DMS114 treated with DMSO at 0.1 percent for 48 hours (cell line): Measurements from ENCODE around the gene CD180.

Experiments
- DNase-seq: peaks from one replicate; lab custom pipeline; 2025; ENCODE audit not compliant: unreplicated experiment; lab: John Stamatoyannopoulos, UW

Gene CD180

DNA sequence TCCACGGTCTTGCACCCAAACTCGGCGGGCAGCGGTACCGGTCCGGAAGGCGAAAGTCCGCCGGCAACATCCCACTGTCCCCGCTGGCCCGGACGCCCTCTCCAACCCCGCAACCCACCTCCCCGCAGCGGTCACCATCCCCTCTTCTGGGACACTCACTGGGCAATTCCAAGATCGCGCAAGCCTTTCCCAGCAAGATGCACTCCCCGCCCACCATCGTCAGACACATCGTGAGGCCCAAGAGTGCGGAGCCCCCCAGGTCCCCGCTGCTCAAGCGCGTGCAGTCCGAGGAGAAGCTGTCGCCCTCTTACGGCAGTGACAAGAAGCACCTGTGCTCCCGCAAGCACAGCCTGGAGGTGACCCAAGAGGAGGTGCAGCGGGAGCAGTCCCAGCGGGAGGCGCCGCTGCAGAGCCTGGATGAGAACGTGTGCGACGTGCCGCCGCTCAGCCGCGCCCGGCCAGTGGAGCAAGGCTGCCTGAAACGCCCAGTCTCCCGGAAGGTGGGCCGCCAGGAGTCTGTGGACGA is 33.3 kb downstream of the CD180 start:
- no peak for DNase-seq

DNA sequence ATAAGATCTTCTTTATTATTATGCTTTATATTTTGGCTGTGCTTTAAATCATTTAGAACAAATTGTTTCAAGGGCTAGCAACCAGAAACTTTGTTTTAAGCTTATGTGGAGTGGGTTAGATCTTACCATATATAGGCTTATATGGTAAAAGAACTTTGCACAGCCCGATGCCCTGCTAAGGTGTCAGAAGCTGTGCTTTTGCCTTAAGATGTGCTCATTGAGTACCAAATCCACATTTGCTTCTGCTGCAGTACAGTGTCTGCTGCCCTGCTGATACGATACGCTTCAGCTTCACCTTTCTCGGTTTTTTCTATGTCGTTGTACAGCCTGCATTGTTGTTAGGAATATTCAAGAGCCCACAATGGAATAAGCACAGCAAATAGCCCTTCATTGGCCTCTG is 34.8 kb downstream of the CD180 start:
- no peak for DNase-seq

DNA sequence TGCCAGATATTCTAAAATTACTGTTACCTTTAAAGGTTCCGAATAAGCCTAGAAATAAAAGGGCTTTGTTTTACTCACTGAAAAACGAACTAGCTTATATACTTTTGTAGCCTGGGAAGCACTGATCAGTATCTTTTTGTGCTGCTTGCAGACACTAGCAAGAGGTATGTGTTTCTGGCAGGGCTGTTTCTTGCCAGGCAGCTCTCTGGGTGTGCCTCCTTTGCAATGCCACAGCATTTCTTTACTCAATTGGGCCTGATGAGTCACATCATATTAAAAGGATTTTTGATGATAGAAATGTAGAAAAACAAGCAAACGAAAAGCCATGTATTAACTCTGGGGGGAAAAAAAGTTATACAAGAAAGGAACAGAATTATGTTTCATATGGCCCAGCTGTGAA is 35.6 kb downstream of the CD180 start:
- no peak for DNase-seq

DNA sequence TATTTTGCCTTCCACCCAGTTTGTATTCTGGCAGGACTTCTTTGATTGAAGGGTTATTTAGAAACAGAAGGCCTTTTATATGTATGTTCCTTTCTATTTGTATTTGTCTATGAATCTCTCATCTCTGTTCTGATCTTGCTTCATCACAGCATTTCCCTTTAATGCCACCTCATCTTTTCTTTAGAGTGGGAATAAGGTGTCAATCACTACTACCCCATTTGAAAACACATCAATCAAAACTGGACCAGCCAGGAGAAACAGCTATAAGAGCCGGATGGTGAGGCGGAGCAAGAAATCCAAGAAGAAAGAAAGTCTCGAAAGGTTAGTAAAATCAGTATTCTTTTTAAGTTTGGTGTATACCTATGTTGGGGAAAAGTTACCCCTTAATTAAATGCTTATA is 36.3 kb downstream of the CD180 start:
- no peak for DNase-seq

DNA sequence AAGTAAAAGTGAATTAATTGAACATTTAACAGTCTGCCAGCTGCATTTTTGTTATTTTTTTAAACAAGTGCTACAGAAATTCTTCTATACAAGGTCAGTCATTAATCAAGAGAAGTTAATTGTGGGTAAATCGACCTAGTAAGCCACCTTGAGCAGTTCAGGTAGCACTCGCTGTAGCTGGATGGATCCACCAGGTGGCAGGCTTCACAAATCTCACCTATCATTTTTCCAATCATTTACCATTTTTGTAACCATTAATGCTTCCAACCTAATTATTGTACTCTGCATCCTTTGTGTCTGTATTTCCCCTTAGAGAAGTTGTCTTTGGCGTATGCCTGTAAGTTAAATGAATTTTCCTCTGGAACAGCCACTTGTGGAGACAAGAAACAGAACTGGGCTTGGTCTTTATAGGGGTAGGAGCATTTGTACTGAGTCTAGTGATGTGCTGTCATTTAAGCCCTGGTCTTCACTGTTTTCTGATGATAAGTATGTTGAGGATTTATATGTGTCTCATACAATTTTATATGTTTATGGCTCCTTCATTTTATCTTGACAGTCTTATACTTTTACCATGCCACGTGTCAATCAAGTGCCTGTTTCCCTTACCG is 39.5 kb downstream of the CD180 start:
- no peak for DNase-seq

DNA sequence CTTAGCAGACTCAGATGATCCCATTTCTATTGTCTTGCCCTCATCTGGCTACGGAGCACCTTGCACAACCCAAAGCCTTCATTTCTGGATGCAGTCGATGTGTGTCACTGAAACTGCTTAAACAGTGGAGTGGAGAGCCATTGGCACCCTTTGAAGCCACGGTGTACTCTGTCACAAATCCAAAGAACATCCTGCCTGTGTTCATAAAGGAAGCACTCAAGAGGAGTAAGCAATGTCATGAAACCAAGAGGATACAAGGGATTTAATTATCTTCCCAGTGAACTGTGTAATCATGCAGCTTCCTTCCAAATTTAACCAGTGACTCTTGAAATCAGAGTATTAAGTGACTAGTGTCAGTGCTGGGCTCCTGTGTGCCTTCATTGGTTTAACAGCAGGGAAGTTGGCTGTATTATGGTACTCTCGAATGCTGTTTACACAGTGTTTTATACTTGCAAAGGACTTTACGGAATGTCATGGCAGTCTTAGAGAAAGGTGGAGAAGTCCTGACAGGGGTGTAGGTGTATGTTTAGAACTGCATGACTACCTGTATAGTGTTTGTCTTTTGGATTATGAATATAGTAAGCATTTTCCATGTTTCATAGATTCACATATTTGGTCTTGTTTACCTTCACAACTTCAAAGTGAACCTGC is 41.9 kb downstream of the CD180 start:
- DNase-seq = no peak

DNA sequence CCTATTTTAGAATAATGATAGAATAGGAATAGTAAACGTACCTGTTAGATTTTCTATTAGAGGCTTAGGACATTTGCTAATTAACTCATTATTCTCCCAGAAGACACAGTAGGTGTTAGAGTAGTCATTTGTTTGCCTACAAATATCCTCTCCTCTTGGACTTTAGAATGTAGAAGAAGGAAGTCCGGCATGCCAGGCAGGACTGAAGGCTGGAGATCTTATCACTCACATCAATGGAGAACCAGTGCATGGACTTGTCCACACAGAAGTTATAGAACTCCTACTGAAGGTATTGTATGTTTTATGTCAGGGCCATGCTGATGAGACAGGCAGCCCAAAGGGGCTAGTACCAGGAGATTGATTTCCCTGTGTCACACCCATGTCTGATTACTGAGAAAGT is 43.3 kb downstream of the CD180 start:
- DNase-seq = no peak

DNA sequence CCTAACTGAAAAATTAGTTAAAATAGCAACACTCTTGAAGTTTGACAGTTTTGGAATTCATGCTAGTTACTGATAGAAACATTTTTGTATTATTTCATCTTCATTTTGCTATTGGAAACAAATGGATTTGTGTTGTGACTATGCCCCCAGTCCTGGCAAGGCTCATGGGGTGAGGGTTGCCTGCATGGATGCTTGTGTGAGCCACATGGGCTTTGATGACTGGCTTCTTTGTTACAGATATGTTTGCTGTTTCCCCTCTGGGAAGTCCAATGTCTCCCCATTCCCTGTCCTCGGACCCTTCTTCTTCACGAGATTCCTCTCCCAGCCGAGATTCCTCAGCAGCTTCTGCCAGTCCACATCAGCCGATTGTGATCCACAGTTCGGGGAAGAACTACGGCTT is 44.2 kb downstream of the CD180 start:
- DNase-seq = no peak

DNA sequence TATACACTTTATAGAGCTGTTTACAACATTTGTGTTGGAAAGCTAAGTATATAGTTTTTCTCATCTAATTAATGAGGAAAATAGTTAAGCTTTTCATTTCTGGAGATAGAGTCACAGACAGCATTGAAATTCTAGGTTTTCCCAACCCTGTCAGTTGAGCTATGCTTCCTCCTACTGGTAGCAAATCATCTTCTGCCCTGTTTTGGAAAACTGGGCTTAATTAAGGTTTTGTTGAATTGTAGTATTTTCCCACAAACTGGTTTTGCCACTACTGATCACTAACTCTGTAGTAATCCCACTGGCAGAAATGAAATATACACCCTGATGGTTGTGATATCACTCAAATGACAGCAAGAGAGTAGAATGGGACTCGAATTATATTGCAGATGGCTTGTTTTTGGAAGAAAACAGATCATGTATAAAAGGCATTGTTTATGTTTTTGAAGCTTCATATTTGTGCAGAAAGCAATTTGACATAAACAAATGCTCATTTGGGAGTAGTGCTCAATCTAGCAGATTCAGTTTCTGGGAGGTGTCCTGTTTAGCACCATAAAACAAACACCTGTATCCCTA is 46.6 kb downstream of the CD180 start:
- no peak for DNase-seq

DNA sequence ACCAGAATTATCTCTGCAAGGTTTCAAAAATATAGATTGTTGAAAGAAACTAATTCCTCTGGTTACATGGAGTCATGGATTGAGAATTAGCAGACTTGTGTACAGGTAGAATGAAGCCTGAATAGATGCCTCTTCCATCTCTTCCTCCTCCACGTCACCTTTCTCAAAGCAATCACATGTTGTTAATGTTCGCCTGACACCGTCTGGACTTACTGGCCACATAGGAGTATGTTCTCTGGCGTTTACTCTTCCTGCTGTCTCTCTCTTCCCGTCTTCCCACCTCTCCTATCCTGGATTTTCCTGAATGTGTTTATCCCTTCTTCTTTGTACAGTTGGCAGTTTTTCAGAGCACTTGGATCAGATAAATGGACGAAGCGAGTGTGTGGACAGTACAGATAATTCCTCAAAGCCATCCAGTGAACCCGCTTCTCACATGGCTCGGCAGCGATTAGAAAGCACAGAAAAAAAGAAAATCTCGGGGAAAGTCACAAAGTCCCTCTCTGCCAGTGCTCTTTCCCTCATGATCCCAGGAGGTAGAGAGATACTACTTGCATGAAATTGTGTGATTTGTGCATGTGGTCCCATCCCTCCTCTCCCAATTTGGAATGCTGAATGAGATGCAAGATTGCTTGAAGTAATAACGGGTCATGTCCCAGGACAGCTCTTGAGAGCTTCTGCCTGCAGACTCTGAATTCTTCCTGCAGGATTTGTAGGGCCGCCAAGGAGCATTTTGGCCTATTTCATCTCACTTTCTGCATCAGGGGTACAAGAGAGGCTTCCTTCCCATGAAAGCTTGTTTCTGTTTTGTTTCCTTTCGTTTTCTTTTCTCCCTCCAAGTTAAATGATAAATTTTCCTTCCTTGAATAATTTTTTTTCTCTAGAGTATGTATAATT is 47.3 kb downstream of the CD180 start:
- no peak for DNase-seq

DNA sequence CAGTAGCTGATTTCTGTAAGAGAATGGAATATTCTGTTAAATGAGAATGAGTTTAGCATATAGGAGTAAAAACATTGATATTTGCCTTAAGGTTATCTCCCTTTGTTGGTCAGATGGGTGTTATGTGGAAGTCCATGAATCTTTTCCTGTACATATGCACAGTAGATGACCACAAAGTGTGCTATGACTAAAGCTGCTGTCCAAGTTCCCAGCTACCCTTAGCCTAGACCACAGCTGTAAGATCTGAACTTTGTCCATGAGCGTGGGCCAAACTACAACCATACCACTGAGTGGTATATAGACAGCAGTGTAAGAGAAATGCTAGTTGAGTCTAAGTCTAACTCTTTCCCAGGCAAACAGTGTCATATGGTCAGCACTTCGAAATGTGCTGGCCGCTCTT is 48.8 kb downstream of the CD180 start:
- DNase-seq = no peak

DNA sequence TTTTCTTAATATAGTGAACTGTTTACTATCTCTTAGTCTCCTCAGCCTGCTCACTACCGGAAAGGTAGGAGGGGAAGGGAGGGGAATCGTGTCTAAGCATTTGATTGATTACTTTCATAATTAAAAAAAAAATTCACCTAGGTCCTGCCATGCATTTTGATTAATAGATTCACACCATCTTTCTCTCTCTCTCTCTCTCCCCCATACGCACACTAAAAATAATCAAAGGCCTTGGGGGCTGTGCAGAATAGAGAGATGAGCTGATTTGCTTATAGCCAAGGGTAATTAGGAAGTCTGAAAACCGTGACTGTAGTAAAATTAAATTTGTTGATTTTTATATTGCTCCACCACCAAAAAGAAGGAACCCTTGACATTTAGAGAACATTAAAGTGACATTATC is 49.6 kb downstream of the CD180 start:
- DNase-seq = no peak

DNA sequence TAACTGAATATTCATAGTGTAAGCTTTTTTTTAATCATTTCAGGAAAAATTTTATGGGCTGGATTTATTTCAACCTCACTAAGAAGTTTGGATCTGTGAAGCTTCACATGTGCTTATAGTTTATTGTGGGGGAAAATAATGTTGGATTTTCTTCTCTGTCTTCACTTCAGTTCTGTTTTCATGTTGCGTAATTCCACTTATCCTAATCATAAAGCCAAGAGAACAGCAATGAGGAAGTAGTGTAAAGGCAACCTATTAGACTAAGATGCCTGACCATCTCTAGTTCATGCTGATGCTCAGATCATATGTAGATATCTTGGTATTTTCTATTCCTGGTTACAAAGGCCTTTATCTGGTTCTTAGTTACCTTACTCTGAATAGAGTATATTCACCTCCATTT is 50.0 kb downstream of the CD180 start:
- no peak for DNase-seq

DNA sequence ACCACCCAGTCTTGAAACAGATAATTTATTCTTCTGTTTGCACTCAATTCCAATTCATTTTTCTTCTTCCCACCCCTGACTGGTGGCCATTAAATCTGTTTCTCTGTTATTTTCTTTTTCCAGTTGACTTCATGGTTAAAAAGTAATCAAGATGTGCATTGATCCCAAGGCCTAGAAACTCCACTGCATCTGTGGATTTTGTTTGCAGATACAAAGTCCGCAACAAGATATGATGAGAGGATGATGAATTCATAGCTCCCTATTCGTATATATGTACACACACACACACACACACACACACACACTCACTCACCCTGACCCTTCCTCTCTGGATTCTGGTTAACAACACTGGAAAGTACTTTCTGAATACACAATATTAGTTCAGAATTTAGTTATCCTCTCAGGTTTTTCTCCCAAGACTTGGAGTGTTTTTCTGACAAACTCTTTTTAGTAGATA is 52.4 kb downstream of the CD180 start:
- DNase-seq = no peak

DNA sequence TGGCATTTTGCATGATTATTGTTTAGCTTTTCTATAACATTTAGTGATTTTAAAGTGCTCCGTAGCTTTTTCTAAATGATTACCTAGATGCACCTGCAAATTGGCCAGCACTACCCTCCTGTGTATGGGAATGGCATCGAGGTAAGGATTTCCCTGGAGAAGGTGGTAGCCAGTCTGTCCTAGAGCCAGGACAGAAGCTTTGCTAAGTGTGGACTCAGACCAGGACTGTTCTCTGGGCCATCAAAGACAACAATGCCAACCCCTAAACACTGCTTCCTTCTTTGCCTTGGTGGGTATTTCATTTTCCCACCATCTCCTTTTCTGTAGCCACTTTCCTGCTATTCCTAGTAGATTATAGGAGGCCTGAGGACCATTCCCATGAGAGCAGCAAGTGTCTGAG is 53.0 kb downstream of the CD180 start:
- no peak for DNase-seq

DNA sequence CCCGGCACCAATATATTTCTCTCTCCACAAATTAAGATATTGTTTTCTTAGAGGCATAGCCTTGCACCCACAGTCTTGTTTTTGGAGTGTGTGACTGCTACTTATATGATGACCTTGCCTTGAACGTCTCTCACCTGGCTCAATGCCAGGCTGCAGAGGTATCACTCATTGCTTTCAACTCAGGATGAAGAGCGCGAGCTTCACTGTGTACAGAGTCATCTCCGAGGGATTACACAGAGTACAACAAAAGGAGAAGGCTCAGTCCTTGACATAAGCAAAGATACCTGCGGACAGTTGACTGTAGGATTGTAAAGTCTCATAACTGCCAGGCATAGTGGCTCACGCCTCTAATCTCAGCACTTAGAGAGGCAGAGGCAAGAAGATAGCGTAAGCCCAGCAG is 53.8 kb downstream of the CD180 start:
- no peak for DNase-seq

DNA sequence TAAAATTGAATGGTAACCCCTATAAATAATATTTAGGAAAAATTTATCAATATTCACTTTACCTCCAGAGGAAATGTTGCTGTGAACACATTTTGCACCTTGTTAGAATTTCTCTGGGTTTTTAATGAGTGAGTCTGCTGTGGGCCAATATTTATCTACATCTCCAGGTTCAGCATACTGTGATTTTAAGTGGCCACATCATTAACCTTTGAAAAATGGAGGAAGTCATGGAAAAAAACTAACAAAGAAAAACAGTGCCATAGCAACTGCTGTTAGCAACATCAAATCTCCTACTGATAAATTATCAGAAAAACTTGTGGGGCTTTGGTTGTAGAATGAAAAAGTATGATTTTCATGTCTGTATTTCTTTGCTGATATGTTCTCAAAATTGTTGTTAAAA is 55.0 kb downstream of the CD180 start:
- DNase-seq = no peak

DNA sequence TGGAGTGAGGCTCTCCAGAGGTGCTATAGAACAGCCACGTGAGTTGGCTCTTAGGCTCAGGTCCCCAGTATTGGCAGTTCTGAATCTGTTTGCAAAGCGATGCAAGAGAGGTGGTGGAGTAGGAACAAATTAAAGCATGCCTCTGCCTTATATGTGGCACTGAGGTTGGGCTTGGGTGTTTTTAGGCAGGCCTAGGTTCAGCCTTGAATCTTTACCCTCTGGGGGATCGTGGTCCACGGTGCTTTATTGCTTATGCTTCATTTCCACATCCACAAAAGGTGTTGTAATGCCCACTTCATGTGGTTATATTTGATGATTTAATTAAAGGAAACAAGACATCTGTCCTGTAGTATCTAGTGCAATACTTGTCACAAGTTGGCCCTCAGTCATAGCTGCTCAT is 56.2 kb downstream of the CD180 start:
- DNase-seq = no peak

DNA sequence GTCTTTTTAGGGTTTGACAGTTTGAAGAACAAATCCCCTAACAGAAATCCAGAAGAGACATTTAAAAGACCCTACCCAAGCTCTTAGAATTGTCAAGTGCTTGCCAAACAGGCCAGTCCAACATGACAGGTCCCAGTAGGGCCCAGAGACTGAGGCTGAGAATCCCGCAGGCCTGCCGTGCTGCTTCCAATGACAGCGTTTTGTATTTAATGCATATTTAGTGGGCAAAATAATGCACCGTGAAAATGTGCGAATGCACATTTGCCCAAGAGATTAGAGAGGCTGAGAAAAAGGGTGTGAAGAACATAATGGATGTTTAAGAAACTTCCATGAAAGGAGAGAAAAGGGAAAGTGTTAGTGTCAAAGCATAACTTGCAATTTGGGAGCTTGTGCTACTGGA is 57.6 kb downstream of the CD180 start:
- DNase-seq = no peak

DNA sequence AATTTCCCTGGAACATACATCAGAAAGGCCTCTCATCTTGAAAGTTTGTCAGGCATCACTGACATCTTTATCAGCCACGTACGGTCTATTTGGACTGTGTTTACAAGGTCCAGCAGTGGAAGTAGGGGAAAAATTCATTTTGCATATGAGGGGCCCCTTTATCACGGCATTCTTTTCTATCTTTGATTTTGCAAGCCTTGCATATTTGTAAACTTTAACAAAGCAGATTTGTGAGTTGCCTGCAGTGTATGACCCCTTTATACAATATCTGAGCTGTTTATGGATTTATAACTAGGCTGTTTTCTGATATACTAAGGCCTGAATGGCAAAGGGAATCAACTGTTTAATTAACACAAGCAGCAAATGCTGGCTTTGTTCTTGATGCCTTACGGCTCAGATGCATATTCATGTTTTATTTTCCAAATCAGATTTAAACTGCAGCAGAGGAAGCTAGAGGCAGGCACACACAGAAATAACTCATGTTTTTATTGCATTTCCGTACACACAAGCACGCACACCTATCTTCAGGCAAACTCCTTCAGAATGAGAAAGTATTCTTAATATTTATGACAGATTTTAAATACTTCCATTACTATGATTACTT is 61.1 kb downstream of the CD180 start:
- DNase-seq = no peak

DNA sequence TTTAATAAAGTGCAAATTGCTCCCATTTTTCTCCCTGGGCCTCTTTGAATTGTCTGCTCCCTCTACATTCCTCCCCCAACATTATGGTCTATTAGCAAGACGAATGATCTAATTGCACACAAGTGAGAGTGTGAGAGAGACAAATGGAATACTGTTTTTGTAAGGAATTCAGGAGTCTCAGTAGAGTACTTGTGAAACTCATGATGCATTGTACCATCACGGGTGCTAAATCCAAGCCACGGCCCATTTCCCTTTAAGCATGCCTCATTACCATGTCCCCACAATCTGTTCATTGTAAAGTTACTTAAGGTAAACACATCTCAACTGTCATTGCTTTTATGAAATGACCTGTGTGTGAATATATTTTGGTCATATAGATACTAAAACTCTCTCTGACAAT is 62.8 kb downstream of the CD180 start:
- DNase-seq = no peak
